Measurements from ENCODE around the gene EYS. TPM values are rescaled to one million over a fixed set of nuclear protein-coding genes. Genes with fewer than 3 reads are reported as not detected.

The EYS gene
- total and polyA plus RNA-seq, 2 of the 13 experiments (the other 11 are each of a cell fraction or from before 2014, with no cell fraction given): 0.04 to 0.07 TPM

- no peak overlapping the region for H3K9ac ChIP-seq (ENCODE audit: insufficient read depth, low read depth, low read length)
- ChIA-PET POLR2A (no interaction called here), CTCF (ENCODE audit: low intra/inter-chr PET ratio, low total read pairs) (no interaction called here)
- FAIRE-seq (no peak), DNase-seq (ENCODE audit: low spot score) (no peak), ATAC-seq (peak; percentile 59; the same call in 2 of the 3 replicates)
- no peak overlapping the region for H2AFZ ChIP-seq (ENCODE audit: low read length)
- no peaks in the 10 kb centered on the region for H4K20me1 ChIP-seq (ENCODE audit: insufficient read depth, low read length)
- in situ Hi-C loops (cut with HindIII; ENCODE audit: extremely low pct_ligation_motif_present, low pct_unique_long_range_greater_than_20kb): loop anchor here (10.0 kb wide), 1 partner anchor 398 kb away; no protein-coding TSS in a partner anchor
- H3K27ac ChIP-seq (ENCODE audit: extremely low read length, insufficient read depth, low read length): no peak overlapping the region
- no peak overlapping the region for H3K4me3 ChIP-seq (replicated peaks in 1 of 3; ENCODE audit: insufficient read depth in 1 of 3, low read depth in 2 of 3, low read length in 3 of 3)
- WGBS (ENCODE audit: low lambda C conversion rate): 3% methylated on average over 1 of the region's 1 CpG
- H3K36me3 ChIP-seq (replicated peaks in 1 of 2; ENCODE audit: control insufficient read depth in 1 of 2, insufficient read depth in 2 of 2, low read length in 2 of 2): no peaks in the 10 kb centered on the region
- no peaks in the 10 kb centered on the region for H3K79me2 ChIP-seq (ENCODE audit: insufficient read depth, low read length)
- BruUV-seq (replicated peaks): no TSS peak
- intact Hi-C loops (cut with micrococcal nuclease; ENCODE audit: unreplicated experiment): loop anchor here (5.0 kb wide), 1 partner anchor 71 kb away; no protein-coding TSS in a partner anchor
- no peaks in the 10 kb centered on the region for H3K27me3 ChIP-seq (ENCODE audit: control insufficient read depth in 1 of 2, insufficient read depth in 2 of 2, low read length in 2 of 2)
- H3K9me3 ChIP-seq (ENCODE audit: low read length): no peaks in the 10 kb centered on the region
- H3K4me2 ChIP-seq (ENCODE audit: low read depth, low read length): peak overlapping the region; percentile 16; the same call in 1 of the 2 replicates
- no peak for TF ChIP-seq ZBTB46 (CRISPR knock-in tag; IDR thresholded peaks at IDR 0.05; ENCODE audit: borderline replicate concordance)
- no peak for TF ChIP-seq HMG20B (CRISPR knock-in tag; conservative IDR thresholded peaks at IDR 0.05)
- TF ChIP-seq MAZ (IDR thresholded peaks at IDR 0.05; ENCODE audit: borderline replicate concordance, low read depth, low read length): no peak
- no peak for TF ChIP-seq MAZ (CRISPR knock-in tag; IDR thresholded peaks at IDR 0.05; ENCODE audit: low read depth)
- no peak for TF ChIP-seq MTA1 (CRISPR knock-in tag; IDR thresholded peaks at IDR 0.05; ENCODE audit: borderline replicate concordance)
- no peak for TF ChIP-seq NFE2L2 (IDR thresholded peaks at IDR 0.05; ENCODE audit: low read length)
- TF ChIP-seq MTERF4 (CRISPR knock-in tag; IDR thresholded peaks at IDR 0.05): no peak
- TF ChIP-seq TBX2 (CRISPR knock-in tag; IDR thresholded peaks at IDR 0.05; ENCODE audit: borderline replicate concordance): no peak
- no peak for TF ChIP-seq ZNF207 (IDR thresholded peaks at IDR 0.05; ENCODE audit: borderline replicate concordance)
- TF ChIP-seq ZBTB14 (CRISPR knock-in tag; IDR thresholded peaks at IDR 0.05): no peak
- TF ChIP-seq CENPX (CRISPR knock-in tag; IDR thresholded peaks at IDR 0.05): no peak
- TF ChIP-seq PRMT3 (CRISPR knock-in tag; IDR thresholded peaks at IDR 0.05; ENCODE audit: borderline replicate concordance, low read depth): no peak
- TF ChIP-seq ZNF33A (CRISPR knock-in tag; IDR thresholded peaks at IDR 0.05; ENCODE audit: borderline replicate concordance): no peak
- TF ChIP-seq NFIB (CRISPR knock-in tag; IDR thresholded peaks at IDR 0.05; ENCODE audit: borderline replicate concordance): no peak
- TF ChIP-seq ZNF883 (CRISPR knock-in tag; IDR thresholded peaks at IDR 0.05; ENCODE audit: not compliant biosample characterization): no peak
- no peak for TF ChIP-seq HOXA5 (CRISPR knock-in tag; IDR thresholded peaks at IDR 0.05)
- no peak for TF ChIP-seq EP300 (IDR thresholded peaks at IDR 0.05; ENCODE audit: low read depth in 2 of 2, low read length in 2 of 2)
- TF ChIP-seq EP300 (CRISPR knock-in tag; IDR thresholded peaks at IDR 0.05; ENCODE audit: borderline replicate concordance): no peak
- TF ChIP-seq ZIK1 (CRISPR knock-in tag; IDR thresholded peaks at IDR 0.05; ENCODE audit: borderline replicate concordance, low read depth): no peak
- H3K4me1 ChIP-seq (ENCODE audit: insufficient read depth, low read length): peaks cover 12% of the 10 kb centered on the region
Observed at GRCh38 chr6:63926258-63926780, 1780.7 kb downstream of the EYS start.

Data from HepG2 (cell line).